HL-60 (cell line): ENCODE measurements around the gene GPS1.

Experiments
- TF ChIP-seq, protein P1 (sequence below): IDR thresholded peaks from one replicate; pipeline ENCODE4 v1.5.1; 2011; ENCODE audit warnings: low read length, control low read depth, inconsistent platforms; ENCODE audit not compliant: insufficient read depth
- TF ChIP-seq, protein P2 (sequence below): IDR thresholded peaks from 2 replicates; pipeline ENCODE4 v1.6.1; 2012; ENCODE audit warnings: low read depth; ENCODE audit not compliant: insufficient replicate concordance

DNA sequence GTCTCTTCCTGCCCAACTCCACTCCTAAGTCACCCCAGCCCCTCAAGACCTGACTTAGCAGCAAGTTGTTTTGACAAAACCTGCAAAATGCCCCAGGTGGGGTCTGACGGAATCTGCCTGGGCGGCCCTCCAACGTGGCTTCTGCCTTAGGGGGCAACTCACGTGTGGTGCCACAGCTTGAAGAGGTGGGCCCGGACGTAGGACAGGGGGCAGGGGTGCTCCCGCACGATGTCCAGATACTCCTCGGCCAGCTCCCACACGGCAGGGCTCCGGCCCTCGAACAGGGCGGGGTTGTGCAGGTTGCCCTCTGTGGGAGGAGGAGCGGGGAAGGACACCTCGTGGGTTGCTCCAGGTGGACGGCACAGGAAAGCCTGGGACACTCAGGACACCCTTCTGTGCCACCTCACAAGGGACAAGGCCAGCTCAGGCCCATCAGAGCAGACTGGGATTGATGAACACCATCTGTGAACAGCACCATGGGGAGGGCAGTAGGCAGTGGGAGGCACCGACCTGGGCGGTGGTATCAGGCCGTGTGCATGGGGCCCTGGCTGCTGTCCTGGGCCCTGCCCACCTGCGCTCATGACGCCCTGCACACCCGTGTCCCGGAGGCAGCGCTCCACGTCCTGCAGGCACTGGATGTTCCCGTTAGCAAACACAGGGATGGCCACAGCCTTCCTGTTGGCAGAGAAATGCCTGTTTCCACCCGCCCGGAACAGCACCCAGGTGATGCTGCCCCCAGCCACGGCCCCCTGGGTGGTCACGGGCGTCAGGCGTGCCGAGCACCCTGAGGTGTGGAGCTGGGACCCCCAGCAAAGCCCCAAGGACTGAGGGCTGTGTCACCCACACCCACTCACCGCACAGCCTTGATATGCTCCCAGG lies 9.6 kb downstream of the GPS1 start:
- TF ChIP-seq, protein P1, sequence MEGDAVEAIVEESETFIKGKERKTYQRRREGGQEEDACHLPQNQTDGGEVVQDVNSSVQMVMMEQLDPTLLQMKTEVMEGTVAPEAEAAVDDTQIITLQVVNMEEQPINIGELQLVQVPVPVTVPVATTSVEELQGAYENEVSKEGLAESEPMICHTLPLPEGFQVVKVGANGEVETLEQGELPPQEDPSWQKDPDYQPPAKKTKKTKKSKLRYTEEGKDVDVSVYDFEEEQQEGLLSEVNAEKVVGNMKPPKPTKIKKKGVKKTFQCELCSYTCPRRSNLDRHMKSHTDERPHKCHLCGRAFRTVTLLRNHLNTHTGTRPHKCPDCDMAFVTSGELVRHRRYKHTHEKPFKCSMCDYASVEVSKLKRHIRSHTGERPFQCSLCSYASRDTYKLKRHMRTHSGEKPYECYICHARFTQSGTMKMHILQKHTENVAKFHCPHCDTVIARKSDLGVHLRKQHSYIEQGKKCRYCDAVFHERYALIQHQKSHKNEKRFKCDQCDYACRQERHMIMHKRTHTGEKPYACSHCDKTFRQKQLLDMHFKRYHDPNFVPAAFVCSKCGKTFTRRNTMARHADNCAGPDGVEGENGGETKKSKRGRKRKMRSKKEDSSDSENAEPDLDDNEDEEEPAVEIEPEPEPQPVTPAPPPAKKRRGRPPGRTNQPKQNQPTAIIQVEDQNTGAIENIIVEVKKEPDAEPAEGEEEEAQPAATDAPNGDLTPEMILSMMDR, result no peak
- TF ChIP-seq, protein P2, sequence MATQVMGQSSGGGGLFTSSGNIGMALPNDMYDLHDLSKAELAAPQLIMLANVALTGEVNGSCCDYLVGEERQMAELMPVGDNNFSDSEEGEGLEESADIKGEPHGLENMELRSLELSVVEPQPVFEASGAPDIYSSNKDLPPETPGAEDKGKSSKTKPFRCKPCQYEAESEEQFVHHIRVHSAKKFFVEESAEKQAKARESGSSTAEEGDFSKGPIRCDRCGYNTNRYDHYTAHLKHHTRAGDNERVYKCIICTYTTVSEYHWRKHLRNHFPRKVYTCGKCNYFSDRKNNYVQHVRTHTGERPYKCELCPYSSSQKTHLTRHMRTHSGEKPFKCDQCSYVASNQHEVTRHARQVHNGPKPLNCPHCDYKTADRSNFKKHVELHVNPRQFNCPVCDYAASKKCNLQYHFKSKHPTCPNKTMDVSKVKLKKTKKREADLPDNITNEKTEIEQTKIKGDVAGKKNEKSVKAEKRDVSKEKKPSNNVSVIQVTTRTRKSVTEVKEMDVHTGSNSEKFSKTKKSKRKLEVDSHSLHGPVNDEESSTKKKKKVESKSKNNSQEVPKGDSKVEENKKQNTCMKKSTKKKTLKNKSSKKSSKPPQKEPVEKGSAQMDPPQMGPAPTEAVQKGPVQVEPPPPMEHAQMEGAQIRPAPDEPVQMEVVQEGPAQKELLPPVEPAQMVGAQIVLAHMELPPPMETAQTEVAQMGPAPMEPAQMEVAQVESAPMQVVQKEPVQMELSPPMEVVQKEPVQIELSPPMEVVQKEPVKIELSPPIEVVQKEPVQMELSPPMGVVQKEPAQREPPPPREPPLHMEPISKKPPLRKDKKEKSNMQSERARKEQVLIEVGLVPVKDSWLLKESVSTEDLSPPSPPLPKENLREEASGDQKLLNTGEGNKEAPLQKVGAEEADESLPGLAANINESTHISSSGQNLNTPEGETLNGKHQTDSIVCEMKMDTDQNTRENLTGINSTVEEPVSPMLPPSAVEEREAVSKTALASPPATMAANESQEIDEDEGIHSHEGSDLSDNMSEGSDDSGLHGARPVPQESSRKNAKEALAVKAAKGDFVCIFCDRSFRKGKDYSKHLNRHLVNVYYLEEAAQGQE, result no peak
